ENCODE data around the gene SNURF. TPM values are rescaled to one million over a fixed set of nuclear protein-coding genes. Genes with fewer than 3 reads are reported as not detected.

Gene SNURF, protein sequence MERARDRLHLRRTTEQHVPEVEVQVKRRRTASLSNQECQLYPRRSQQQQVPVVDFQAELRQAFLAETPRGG
- 2.0 and 4.6 TPM in 2 replicates for total RNA-seq

DNA sequence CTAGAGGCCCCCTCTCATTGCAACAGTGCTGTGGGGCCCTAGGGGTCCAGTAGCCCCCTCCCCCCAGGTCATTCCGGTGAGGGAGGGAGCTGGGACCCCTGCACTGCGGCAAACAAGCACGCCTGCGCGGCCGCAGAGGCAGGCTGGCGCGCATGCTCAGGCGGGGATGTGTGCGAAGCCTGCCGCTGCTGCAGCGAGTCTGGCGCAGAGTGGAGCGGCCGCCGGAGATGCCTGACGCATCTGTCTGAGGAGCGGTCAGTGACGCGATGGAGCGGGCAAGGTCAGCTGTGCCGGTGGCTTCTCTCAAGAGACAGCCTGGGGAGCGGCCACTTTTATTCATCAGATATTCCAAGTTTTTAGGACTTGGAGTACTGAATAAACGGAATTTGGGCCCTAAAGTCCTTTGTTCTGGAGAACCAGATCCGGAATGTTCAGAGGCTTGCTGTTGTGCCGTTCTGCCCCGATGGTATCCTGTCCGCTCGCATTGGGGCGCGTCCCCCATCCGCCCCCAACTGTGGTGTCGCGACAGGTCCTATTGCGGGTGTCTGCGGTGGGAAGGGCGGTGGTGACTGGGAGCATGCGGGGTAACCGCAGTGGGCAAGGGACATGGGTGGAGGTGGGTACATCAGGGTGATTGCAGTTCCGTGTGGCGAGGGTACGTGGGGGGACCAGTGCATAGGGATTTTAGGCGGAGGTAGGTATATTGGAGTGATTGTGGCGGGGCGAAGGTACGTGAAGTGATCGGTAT lies at the start of gene SNURF, which contains the start of gene SNRPN:
TSS of gene SNURF (plus strand) at position 205 of the 748 bp plus-strand sequence. CDS start at position 267, 62 bp downstream.
TSS of gene SNRPN (plus strand) at position 205 of the 748 bp plus-strand sequence. CDS start 19,467 bp downstream, outside the sequence.

Other genes starting within 250 kb of the SNURF start
- gene SNRPN, start within 50 bp of the SNURF start, total RNA-seq: 67.9 and 76.7 TPM in 2 replicates